Erythroblast (primary cell): ENCODE measurements around the gene ZIM2.

Experiments
- DNase-seq, 2 experiments: peaks; one replicate each; lab custom pipeline; 2025; lab: John Stamatoyannopoulos, UW
- GATA1 ChIP-seq: IDR thresholded peaks from 2 replicates; pipeline ENCODE4 v1.6.1; 2011; ENCODE audit warnings: low read depth, mild to moderate bottlenecking, control low read depth, low read length, moderate library complexity
- POLR2A ChIP-seq: IDR thresholded peaks from 2 replicates; pipeline ENCODE4 v1.6.1; 2011; ENCODE audit warnings: mild to moderate bottlenecking, low read length

The ZIM2 gene

DNA sequence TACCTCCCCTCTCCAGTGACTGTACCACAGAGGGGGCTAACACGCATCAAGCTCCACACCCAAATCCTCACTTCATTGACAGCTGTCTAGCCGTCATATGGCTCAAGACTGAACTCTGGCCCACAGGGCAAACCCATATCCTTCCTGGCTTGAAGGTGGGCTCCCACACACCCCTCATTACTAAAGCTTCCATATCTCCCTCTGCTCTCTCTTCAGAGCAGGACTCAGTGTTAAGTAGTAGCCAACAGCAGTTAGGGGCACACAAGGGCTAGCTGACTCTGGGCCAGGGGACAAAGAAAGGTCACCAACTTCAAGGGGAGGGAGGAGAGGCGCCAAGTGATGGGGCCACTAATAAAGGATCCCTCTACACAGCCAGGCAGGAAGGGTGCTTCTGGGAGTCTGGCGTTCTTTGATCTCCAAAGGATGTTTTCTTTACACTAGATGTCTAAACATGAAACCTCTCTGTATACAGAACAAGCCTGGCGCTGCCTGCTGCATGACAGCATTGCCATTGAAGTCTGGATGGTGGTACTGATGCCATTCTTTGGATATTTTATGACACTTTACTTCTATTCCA, 8.1 kb downstream of the ZIM2 start:
- no peak for TF ChIP-seq POLR2A
- TF ChIP-seq GATA1 = no peak
- no peak for DNase-seq

DNA sequence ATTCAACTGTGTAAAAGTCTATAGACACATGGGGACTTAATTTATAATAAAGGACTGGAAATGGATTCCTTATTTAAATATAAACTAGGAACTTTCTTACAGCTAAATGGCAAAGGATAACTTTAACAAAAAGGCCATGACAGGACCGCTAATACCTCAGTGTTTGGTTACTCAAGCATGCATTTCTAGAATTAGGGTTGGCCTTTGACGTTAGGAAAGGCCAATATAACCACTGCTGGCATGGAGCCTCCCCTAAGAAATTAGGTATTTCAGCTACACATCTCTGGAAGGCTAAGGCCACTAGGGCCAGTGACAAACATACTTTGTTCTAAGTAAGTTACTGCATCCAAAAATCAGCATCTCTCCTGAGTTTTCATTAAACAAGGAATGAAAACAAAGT, 9.3 kb downstream of the ZIM2 start:
- no peak for TF ChIP-seq GATA1
- no peak for TF ChIP-seq POLR2A
- DNase-seq = no peak

DNA sequence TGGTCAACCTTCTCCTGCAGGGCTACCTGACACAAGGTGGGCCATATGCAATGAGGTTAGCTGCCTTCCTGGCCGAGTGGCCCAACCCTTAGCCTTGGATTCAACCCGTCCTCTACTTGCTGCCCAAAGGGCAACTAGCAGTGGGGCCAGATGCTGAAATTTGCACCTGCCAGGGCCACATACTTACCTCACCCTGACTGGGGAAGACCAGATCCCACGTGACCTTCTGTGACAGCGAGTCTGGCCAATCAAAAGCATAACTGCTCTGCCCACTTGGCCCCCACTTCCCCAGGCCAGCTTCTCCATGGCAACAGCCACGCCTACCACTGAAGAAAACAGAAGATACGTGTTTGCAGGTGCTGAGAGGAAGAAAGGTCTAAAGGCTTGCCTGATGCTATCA, 10.9 kb downstream of the ZIM2 start:
- no peak for TF ChIP-seq GATA1
- TF ChIP-seq POLR2A = no peak
- DNase-seq = no peak

DNA sequence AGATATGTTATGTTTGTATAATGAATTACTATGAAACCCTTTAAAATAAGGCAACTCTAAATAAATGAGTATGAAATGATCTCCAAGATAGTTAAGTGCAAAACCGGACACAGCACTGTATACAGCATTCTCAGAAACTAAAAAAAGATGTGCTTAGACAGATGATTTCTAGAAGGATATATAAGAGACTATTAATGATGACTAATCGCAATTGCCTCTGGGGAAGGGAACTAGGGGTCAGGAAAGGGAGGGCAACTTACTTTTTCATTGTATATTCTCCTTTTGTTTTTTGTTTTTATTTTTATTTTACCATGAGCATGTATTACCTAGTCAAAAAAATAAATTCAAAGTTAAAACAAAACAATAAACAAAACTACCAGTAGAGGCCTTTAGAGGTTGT, 12.8 kb downstream of the ZIM2 start:
- TF ChIP-seq GATA1 (no peak), POLR2A (no peak)
- DNase-seq = no peak

DNA sequence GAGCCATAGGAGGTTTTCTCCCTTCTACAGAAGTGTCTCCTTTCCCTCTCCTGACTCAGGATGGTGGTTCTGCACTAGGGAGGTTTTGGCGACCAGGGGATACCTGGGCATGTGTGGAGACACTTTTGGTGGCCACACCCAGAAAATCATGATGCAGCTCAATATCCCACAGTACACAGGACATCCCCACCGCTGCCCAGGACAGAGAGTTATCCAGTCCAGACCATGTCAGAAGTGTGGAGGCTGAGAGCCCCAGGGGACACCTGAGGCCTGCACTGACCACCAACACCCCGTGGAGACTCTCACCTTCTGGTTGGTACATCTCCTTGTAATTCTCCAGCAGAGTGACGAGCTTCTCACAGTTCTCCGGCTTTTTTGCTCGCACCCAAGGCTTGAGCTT, 16.6 kb downstream of the ZIM2 start:
- no peak for DNase-seq
- TF ChIP-seq GATA1 = no peak
- no peak for TF ChIP-seq POLR2A

DNA sequence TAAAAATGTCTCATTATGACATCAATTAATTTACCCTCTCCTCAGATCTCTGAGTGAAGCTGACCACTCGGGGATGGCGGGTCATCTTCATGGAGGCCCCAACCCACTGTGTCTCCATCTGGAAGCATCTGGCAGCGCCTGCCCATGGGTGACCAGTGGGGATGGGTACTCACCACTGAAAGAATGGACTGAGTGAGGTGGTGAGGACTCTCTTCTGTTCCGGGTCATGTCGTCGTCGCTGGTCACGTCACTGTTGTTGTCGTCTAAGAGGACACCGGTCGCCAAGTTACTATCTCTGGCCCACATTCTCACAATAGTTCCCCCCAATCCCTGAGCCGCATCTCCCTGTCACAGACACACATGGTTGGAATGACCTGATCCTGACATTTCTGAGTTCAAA, 17.1 kb downstream of the ZIM2 start:
- no peak for DNase-seq
- TF ChIP-seq POLR2A = no peak

DNA sequence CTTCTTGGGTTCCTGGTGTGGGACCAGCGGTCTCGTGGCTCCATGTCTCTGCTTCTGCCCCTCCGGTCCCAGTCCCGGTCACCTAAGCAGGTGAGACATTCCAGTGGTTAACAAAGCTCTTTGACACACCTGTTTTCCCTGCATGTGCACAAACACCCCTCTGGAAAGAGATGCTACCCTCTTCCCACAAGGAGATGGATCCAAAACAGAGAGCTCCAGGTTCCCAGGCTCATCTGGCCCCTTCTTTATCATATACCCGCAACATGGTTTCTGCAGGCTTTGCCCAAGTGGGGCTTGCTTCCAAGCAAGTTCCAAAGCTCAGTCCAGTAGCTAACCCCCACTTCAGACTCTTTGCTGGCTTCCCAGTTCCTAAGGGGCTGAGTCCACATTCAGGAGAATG, 17.8 kb downstream of the ZIM2 start:
- TF ChIP-seq POLR2A (no peak), GATA1 (no peak)
- DNase-seq = no peak

DNA sequence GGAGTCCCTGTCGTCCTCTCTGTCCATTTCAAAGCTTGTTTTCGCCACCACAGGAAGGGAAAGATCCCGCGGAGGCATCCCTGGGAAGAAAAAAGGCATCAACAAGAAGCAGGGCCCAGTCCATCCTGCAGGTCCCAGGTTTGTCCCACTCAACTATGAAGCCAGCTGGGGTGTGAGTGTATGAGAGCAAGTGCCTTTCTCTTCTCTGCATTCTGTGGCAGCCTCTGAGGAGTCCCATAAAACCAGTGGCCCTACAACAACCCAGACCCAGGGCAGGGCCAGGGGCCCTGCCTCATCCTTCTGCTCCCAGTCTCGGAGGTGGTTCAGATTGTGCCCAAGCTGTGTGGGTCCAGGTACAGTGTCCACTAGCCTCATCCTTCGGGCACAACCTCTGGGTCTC, 18.9 kb downstream of the ZIM2 start:
- TF ChIP-seq GATA1 (no peak), POLR2A (no peak)
- no peak for DNase-seq

DNA sequence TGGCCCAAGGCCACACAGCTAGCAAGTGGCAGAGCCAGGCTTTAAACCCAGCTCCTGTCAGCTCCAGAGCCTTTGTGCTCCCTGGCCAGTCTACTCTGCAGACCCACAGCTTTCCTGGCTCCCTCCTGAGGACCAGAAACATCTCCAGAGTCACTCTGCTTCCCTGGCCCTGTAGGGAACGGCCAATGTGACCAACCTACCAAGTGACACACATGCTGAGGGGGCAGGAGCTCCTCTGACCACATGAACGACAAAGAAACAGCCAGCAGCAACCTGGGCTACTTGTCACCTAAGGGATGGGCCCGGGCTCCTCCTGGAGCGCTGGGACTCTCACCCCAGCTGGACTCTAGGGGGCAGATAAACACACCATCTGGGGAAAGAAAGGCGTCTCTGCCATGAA, 19.3 kb downstream of the ZIM2 start:
- DNase-seq = no peak
- TF ChIP-seq POLR2A = no peak
- TF ChIP-seq GATA1 = no peak

DNA sequence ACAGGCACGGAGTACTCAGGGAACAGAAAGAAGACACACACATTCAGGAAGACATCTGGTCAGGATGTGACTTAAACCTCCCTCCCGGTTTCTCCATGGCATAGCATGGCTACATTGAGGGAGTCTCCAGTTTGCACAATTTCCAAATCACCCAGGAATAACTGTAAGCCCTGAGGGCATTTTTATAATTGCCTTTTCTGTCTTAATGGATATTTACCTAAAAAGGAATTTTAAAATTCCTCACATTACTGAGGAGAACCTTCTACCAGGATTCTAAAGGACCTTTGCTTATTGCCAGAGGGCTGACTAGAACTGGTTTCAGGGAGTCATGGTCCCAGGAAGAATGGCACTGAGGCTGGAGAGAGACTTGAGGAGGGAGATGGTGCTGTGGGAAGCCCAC, 21.4 kb downstream of the ZIM2 start:
- TF ChIP-seq POLR2A (no peak), GATA1 (no peak)
- DNase-seq = no peak

DNA sequence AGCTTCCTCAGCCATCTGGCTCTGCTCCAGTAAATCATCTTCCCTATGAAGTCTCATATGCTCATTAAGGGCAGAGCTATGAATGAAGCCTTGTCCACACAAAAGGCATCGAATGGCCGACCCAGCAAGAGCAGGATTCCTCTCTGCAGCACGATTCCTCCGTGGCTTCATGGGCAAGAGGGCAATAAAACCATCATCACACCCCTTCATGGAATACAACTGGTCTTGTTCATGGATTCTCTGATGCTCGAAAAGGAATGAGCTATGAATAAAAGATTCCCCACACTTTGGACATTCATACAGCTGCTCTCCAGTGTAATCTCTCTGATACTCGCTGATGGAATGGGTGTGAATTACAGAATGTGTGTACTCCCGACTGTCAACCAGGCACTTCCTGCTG, 25.9 kb downstream of the ZIM2 start:
- TF ChIP-seq GATA1 (no peak), POLR2A (no peak)
- DNase-seq = no peak

DNA sequence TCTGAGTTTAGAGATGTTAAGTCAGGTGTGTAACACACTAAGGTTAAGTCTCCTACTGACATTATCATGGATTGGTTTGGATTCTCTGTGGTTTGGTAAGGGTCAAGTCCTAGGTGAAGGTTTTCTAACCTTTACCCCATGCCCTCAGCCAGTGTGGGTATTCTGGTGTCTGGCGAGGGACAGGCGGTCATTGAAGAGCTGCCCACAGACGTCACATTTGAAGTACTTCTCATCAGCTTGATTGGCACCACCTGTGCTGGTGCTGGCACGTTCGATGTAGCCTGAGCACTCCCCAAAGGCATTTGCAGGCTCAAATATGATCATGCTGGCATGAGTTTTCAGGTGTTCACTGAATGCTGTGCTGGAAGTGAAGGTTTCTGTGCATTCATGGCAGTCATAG, 27.0 kb downstream of the ZIM2 start:
- no peak for TF ChIP-seq POLR2A
- no peak for DNase-seq

DNA sequence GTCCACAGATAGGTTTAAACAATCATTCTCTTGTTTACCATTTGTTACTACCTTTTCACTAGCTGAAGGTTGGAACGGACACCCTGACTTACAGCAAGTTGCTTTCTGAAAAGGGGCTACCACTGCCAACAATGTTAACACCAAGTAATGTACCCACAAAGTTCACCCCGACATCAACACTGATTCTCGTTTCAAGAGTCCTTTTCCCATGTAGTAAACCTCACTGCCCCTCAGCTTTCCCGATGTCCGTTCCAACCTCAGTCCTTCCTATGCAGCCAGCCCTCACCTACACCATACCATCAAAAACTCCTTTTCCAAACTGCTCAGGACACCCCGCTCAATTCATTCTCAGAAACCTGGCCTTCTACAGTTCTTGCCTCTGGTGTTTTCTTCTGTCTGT, 29.0 kb downstream of the ZIM2 start:
- no peak for DNase-seq
- no peak for TF ChIP-seq POLR2A
- TF ChIP-seq GATA1 = no peak

DNA sequence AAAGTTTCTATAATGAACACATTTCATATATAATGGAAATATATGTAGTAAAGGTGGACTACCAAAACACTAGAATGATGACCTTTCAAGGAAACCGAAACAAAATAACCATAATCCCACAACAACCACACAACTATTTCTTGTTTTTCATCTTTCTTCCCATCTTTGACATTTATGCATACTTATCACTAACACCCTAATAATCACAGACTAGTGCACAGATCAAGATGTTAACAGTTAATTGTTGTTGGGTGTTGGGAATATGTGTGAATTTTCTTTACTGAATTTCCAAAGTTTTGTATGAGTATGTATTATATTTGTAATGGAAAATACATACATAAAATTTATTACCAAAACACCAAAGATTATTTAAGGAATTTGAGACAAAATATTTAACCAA, 30.3 kb downstream of the ZIM2 start:
- no peak for TF ChIP-seq GATA1
- TF ChIP-seq POLR2A = no peak
- DNase-seq = no peak

DNA sequence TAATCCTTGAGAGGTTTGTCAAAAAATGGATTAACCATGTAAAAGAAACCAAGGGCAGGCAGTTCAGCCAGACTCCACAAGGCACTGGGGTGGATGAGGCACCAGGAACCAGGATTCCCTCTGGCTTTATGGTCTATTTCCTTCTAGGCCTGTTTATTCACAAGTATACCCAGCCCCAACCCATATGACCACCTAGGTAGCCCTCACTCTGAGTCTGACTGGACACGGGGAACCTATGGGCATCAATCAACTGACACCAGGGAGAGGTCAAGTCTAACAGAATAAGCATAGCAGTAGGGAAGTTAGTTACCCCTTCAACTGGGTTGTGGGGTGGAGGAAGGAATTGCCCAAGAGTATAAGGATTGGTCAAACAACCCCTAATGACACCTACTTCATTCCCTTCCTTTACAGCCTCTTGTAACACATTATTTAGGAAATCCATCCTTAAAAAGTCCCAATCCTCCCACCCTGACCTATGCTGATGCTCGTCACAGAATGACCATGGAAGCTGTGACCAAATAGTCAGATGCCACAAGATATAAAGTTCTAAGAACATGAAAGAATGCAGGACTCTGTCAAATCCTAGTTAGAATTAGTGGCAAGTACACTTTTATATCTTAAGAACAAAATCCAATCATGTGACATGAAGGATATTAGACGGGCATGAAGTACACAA, 31.7 kb downstream of the ZIM2 start:
- DNase-seq = no peak
- TF ChIP-seq GATA1 = no peak
- TF ChIP-seq POLR2A = no peak
